Nephron (organoid): Measurements from ENCODE around the gene ME1.

Source experiments
- H3K27ac Mint-ChIP-seq, 3 experiments: 2 replicates each; pipeline ENCODE4 v1.8.0; 2020; ENCODE audit warnings: mixed read lengths in 3 of 3, mild to moderate bottlenecking in 2 of 3, moderate library complexity in 1 of 3
- H3K27me3 Mint-ChIP-seq: 2 replicates; pipeline ENCODE4 v1.8.0; 2021; ENCODE audit warnings: low read depth, mild to moderate bottlenecking, moderate library complexity, mixed read lengths
- H3K36me3 Mint-ChIP-seq: 2 replicates; pipeline ENCODE4 v1.8.0; 2020; ENCODE audit warnings: low read depth, mixed read lengths
- H3K4me1 Mint-ChIP-seq: 2 replicates; pipeline ENCODE4 v1.8.0; 2020; ENCODE audit warnings: mixed read lengths
- H3K4me3 Mint-ChIP-seq, 3 experiments: 2 replicates each; pipeline ENCODE4 v1.8.0; 2020; ENCODE audit warnings: mild to moderate bottlenecking in 3 of 3, mixed read lengths in 3 of 3, moderate library complexity in 2 of 3
- H3K9me3 Mint-ChIP-seq: 2 replicates; pipeline ENCODE4 v1.8.0; 2020; ENCODE audit warnings: mixed read lengths
- TF ChIP-seq, protein P1 (sequence below), 3 experiments: fragments of 200-600 bp; sonication (generic); IDR thresholded peaks; one replicate each; pipeline ENCODE4 v1.5.0; 2021; ENCODE audit warnings: antibody characterized with exemption in 3 of 3; ENCODE audit not compliant: unreplicated experiment in 3 of 3

The ME1 gene

GRCh38 chr6:83190626-83191025 lies 240.2 kb downstream of the ME1 start:
- Mint-ChIP-seq H3K4me3 (peak overlapping the region; percentile 94 to 100 (median 98)), H3K4me1 (peaks cover 31% of the 10 kb centered on the region), H3K27ac (no peak overlapping the region), H3K27me3 (no peaks in the 10 kb centered on the region), H3K36me3 (peaks cover 28% of the 10 kb centered on the region), H3K9me3 (no peaks in the 10 kb centered on the region)
- TF ChIP-seq, protein P1, sequence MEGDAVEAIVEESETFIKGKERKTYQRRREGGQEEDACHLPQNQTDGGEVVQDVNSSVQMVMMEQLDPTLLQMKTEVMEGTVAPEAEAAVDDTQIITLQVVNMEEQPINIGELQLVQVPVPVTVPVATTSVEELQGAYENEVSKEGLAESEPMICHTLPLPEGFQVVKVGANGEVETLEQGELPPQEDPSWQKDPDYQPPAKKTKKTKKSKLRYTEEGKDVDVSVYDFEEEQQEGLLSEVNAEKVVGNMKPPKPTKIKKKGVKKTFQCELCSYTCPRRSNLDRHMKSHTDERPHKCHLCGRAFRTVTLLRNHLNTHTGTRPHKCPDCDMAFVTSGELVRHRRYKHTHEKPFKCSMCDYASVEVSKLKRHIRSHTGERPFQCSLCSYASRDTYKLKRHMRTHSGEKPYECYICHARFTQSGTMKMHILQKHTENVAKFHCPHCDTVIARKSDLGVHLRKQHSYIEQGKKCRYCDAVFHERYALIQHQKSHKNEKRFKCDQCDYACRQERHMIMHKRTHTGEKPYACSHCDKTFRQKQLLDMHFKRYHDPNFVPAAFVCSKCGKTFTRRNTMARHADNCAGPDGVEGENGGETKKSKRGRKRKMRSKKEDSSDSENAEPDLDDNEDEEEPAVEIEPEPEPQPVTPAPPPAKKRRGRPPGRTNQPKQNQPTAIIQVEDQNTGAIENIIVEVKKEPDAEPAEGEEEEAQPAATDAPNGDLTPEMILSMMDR (IDR thresholded peaks at IDR 0.05; ENCODE audit: unreplicated experiment in 3 of 3) = no peak

DNA sequence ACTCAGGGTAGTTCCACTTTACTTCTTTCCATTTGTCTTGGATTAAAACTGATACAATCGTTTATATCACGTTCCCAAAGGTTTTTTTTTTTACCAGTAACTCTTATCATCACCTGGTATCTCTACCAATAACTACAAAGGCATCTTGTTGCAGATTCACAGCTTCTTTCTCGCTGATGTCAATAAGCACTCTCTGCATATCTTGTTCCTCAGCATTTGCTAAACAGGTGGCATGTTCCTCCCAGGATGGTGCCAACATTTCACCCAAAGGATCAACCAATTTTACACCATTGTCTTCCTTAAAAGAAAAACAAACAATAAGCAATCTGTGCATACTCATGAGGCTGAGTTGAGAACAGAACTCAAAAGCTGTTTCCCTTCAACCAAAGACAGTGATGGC lies 242.3 kb downstream of the ME1 start:
- Mint-ChIP-seq H3K9me3 (no peaks in the 10 kb centered on the region), H3K4me1 (peaks cover 17% of the 10 kb centered on the region), H3K4me3 (no peak overlapping the region), H3K27ac (no peak overlapping the region), H3K27me3 (no peaks in the 10 kb centered on the region), H3K36me3 (peaks cover 45% of the 10 kb centered on the region)
- TF ChIP-seq, protein P1 (IDR thresholded peaks at IDR 0.05; ENCODE audit: unreplicated experiment in 3 of 3) = no peak

DNA sequence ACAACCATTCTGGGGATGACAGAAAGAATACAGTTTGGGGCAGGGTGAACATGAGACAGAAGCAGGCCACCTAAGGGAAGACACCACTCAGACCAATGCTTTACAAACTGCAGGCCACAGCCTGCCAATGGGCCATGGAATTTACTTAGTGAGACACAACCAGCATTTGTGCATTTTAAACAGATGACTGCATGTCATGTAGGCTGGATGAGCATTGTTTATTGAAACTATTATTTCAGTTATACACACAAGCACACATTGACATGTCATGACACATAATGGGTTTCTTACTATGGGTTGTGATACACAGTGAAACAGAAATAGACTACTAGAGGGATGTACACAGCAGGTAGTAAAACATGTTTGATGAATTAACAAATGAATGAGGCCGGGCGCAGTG lies 245.8 kb downstream of the ME1 start:
- TF ChIP-seq, protein P1 (IDR thresholded peaks at IDR 0.05; ENCODE audit: unreplicated experiment in 3 of 3) = no peak
- no peaks in the 10 kb centered on the region for H3K9me3 Mint-ChIP-seq
- no peak overlapping the region for H3K4me3 Mint-ChIP-seq
- H3K36me3 Mint-ChIP-seq = peaks cover 73% of the 10 kb centered on the region
- no peak overlapping the region for H3K27ac Mint-ChIP-seq
- H3K4me1 Mint-ChIP-seq = no peaks in the 10 kb centered on the region
- no peaks in the 10 kb centered on the region for H3K27me3 Mint-ChIP-seq

GRCh38 chr6:83183082-83183828 lies 247.6 kb downstream of the ME1 start:
- Mint-ChIP-seq H3K4me1 (no peaks in the 10 kb centered on the region), H3K27me3 (no peaks in the 10 kb centered on the region), H3K36me3 (peaks cover 67% of the 10 kb centered on the region), H3K9me3 (no peaks in the 10 kb centered on the region), H3K27ac (no peak overlapping the region), H3K4me3 (no peak overlapping the region)
- TF ChIP-seq, protein P1 (IDR thresholded peaks at IDR 0.05; ENCODE audit: unreplicated experiment in 3 of 3) = no peak

DNA sequence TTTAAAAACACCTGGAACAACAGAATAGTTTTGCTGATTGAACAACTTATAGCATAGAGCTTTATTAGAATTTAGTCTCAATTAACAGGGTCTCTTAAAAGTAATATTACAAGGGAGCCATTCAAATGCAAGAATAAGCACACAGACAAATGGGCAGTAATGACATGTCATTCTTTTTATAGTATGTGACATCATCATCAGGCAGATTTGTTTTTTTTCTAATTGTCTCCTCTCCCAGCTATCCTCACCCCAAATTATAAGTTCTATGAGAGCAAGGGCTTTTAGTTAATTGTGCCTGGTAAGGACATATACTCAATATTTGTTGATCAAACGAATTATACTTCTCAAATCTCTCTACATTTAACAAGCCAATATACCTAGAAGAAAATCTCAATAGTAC lies 248.7 kb downstream of the ME1 start:
- Mint-ChIP-seq H3K9me3 (no peaks in the 10 kb centered on the region), H3K4me3 (no peak overlapping the region), H3K27ac (no peak overlapping the region), H3K36me3 (peaks cover 72% of the 10 kb centered on the region), H3K4me1 (no peaks in the 10 kb centered on the region), H3K27me3 (no peaks in the 10 kb centered on the region)
- TF ChIP-seq, protein P1 (IDR thresholded peaks at IDR 0.05; ENCODE audit: unreplicated experiment in 3 of 3) = no peak

GRCh38 chr6:83180426-83180950 lies 250.4 kb downstream of the ME1 start:
- no peaks in the 10 kb centered on the region for H3K27me3 Mint-ChIP-seq
- no peak overlapping the region for H3K27ac Mint-ChIP-seq
- peaks cover 71% of the 10 kb centered on the region for H3K36me3 Mint-ChIP-seq
- TF ChIP-seq, protein P1 (IDR thresholded peaks at IDR 0.05; ENCODE audit: unreplicated experiment in 3 of 3) = no peak
- no peak overlapping the region for H3K4me3 Mint-ChIP-seq
- H3K4me1 Mint-ChIP-seq = peaks cover 5% of the 10 kb centered on the region
- H3K9me3 Mint-ChIP-seq = no peaks in the 10 kb centered on the region
